Measurements from ENCODE around the gene JAML.

Gene JAML

DNA sequence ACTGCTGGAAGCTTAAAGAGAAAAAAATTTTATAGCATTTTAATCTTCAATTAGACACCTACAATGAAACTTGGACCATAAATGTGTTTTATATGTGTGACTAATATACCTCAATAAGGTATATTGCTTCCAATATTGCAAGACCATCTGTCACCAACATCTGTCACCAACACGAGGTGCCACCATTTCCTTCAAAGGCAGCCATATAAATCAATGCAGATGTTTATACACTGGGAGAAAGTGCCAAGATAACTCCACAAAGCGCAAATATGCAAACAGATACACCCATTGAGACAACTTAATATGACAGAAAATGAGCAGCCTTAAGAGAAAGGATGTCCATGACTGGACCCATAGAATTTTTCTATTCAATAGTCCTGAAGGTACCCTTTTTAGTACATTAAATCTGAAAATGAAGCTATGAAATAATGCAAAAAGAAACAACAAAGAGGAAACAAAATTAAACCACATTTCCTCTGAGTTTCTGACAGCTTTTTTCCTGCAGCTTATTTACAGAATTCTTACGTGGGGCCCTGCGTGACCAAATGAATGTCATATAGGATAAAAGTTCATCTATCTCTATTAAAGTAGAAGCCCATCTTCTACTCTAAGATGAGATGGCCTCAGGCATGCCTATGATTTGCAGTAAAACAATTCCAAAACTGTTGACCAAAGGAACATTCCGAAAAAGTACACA lies 14.8 kb upstream of the JAML start:
- DNase-seq, result no peak

DNA sequence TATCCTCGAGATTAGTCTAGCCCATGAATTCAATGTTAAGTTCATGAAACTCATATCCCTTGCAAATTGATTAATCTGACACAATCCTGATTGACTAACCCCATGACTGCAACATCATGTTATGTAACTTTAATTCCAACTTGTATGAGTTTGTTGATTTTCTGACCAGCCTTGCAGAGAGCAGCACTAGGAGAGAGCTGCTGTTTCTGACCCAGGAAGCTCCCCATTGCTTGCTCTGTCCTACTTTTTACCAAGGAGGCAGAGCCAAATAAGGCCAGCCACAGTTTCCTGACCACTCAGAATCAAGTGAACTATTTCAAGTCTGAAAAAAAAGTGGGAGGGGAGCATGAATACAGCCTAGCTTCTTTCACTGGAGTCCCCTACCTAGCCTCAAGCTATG lies 14.1 kb upstream of the JAML start:
- no peak for DNase-seq

DNA sequence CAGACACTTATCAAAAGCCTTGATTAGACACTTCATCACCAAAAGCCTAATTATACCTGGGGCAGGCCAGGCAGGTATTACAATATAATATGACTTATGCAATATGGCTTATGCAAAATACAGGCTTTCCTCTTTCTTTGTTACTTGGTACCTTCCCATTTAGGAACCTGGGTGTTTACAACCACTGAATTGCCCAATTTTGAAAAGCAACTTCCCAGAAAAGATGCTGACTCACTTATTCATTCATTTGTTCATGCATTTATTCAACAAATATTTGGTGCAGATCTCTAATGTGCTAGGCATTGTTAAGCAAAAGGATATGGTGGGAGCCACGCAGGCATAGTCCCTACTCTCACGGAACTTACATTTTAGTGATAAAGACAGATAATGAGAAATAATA lies 13.6 kb upstream of the JAML start:
- DNase-seq, result no peak

DNA sequence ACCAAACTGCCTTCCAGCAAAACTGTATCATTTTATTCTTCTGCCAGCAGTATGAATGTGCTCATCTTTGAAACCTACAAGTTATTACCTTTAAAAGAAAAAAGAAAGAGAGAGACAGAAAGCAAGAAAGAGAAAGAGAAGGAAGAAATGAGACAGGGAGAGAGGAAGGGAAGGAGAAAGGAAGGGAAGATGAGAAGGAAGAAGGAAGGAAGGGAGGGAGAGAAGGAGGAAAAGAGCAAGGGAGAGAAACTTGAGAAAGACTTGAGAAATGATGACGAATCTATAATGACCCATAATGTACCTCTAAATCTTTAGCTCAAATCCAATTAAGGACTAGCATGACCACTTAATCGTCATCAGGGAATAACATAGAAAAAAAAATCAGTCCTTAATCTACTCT lies 11.4 kb upstream of the JAML start:
- DNase-seq, result no peak

DNA sequence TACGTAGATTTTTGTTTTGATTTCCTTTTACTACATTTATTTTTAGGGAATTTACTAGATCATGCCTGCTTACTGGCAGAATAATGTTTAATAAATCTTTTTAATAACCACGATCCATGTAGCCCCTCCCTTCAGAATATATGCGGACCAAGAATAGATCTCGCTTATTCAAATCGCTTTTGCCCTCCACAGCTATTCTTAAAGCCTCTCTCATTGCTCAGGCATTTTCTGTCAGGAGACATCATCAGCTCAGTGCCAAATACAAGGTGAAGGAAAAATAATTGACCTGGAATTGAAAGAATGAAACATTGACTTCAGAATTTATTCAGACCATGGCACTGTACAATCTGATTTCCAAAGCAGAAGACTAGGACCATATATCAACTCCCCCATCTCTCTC lies 10.0 kb upstream of the JAML start:
- no peak for DNase-seq

DNA sequence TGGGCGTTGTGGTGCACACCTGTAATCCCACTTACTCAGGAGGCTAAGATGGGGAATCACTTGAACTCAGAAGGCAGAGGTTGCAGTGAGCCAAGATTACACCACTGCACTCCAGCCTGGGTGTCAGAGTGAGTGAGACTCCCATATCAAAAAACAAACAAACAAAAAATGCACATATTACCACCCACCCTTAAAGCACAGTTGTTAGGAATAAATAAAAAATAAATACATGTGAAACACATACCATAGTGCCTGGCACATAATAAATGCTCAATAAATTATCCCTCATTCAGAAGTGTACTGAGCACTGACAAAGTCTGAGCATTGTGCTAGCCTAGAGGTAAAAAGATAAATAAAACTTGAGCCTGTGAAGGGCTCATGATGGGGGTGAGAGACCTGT lies 9.0 kb upstream of the JAML start:
- DNase-seq, result no peak

DNA sequence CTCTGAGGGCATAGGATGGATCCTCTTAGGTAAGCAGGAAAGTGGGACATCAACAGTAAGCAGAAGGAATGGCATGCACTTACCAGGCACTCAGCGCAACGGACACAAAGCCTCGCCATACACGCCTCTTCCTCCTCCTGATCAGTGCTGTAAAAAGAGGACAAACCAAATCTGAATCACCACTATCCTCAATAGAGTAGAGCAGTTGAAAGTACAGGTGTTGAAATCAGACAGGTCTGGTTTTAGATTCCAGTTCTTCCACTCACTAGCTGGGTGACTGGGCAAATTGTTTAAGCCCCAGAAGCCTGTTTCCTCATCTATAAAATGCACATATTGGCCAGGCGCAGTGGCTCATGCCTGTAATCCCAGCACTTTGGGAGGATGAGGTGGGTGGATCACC lies 8.6 kb upstream of the JAML start:
- DNase-seq, result no peak

DNA sequence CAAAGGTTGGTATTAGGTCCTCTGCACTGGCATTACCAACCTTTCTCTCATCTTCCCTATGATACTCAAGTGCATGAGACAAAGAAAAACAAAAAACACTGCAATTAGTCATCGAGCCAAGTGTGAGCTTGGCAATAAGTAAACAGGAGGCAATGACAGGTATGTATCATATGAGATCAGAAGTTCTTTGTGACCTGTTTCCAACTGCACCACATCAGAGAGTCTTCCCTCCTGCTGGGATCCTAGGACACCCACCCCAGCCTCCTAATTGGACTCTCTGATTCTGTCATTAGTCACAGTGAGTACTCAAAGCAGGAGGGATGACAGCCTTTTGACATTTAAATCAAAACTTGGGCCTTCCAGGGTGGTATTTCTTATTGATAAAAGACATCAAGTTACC lies 7.8 kb upstream of the JAML start:
- no peak for DNase-seq

DNA sequence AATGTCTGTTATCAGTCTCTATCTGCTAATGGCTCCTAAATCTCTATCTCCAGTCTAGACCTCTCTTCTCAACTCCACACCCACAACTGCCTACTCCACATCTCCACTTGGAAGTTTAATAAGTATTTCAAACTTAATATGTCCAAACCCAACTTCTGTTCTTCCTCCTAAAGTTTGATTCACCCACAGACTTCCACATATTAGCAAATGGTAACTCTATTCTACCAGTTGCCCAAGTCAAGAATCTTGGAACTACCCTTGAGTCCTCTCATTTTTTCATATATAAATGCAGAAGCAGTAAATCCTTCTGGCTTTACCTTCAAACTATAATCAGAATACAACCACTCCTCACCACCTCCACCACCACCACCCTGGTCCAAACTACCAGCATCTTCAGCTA lies 6.7 kb upstream of the JAML start:
- no peak for DNase-seq

DNA sequence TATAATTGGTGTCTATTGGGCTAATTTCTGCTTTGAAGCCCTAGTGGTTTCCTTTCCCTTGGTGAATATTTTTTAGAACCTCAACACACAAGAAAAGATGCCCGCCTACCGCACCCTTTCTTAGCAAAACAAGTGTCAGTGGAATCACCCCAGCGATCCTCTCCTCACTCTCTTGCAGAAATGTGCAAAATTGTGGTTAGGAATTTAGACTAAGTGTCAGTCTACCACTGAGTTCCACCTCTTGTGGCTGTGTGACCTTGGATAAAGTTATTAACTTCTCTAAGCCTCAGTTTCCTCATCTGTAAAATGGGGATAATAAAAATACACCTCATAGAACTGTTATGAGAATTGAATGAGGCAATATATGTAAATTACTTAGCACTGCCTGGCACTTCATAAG lies 5.3 kb upstream of the JAML start:
- no peak for DNase-seq

DNA sequence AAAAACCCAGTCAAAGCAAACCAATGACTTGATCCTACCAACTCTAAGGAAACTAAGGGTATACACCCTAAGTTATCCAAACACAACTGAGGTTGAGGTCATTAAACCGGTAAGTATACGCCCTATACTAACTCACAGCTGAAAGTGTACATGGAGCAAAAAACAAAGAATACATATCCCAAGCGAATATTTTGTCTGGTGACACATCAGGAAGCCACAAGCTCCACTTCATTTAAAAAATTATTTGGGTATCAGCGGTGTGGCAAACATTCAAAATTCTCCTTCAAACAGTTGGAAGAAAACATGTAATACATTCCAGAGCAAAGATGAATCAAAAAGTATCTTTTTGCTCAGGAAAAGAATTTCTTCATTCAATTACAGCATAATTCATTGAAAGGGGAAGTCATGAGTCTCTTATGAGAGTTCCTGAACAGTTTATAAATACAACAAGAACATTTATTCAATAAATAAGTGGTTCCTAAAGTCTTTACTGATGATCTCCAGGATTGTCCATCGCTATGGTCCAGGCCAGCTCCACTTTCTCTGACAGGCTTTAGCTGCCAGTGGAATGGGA lies 4.5 kb upstream of the JAML start:
- DNase-seq, result no peak

DNA sequence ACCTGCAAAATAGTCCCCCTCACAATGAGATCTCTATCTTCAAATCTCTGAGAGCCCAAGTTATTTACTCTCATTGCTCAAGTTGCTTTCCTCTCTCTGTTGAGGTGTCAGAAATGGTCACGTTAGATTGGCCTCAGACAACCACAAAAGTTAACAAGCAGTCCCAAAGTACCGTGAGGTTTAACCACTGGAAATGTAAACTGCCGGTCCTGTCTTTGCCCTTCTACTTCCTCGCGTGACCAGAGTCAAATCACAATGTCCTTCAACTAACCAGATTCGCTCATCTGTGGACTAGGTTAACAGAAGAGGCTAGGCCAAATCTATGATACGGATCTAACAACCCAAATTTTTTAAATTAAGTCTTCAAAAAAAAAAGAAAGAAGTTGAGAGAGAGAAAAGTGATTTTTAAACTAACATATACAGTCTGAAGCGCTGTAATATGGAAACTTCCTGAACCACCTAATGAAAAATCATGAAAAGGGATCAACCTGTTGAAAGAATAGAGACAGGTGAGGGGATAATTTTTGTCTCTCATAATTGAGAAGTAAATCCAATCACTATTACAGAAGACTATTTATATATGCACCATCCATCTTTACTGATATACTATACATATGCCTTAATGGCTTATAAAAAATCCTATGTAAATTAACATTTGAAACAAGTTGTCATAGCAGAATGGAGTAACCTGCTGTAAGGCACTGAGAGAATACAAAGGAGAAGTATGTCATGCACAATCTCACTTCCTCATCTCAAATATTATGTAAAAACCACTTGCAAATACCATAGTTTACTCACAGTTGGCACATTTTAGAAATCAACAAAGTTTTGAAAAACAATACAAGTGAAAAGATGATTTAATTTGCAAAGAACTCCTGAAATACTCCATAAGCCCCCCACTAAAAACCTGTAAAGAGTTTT lies 3.3 kb upstream of the JAML start:
- DNase-seq, result no peak

DNA sequence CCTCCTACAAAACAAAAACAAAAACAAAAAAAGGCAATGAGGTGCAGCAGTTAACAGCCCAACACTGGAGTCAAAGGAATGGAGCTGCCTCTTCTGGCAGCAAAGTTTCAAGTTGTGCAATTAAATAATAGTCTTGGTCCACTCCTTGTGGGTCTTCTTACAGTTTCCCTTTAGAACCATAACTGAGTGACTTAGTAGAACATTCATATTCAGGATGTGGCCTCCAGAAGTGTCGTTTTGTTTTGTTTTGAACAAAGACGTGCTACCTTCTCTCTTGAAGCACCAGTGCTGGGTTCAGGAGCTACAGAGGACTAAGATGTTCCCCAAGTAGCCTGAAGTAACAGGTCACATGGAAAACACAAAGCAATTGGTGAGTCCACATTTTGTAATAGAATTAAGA lies 2.0 kb upstream of the JAML start:
- no peak for DNase-seq

DNA sequence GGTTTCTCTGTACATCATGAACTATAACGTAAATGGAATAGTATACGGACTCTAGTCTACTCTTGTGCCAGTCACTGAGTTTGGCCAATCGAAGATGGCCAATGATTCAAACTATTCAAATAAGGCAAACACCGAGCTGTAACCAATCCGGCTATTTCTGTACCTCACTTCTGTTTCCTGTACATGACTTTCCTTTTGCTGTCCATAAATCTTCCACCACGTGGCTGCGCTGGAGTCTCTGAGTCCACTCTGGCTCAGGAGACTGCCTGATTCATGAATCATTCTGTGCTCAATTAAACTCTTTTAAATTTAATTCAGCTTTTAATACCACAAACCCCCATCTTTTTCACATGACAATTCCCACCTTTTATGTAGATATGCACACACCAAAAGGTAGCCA lies 1.5 kb upstream of the JAML start:
- DNase-seq, result no peak

DNA sequence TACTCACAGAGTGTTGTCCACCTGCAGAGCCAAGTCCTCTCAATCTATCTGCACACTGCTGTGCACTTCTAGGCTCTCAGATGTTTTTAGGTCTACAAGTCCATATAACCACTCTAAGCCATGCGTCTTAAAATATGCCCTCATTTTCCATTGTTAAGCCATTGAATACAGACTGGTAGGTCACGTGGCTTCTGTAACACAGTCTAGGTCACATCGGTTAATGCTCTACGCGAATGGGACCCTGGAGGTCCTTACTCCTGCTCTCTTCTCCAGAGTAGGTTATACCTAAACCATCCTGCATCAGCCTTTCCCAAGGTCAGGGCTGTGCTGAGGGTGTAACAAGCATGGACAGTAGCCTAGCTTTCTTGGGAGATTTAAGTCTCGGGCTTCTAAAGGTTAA lies 819 bp downstream of the JAML start:
- no peak for DNase-seq

DNA sequence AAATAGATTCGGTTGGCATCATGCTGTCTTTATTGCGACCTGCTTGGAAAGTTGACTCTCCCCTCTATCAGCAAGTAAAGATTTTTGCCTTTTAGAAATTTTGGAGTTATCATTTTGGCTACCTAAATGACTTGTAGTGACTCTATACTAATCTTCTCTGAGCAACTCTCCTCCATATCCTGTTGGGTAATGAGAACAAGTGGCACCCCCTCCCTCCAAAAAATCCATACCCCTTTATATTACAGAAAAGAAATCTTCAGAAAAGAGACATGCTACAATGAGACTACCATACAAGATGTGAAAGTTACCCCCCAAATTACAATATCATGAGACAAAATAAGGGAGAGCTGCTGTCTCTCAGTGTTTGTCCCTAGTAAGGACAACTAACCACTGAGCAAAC lies 1.2 kb downstream of the JAML start:
- DNase-seq, result no peak

DNA sequence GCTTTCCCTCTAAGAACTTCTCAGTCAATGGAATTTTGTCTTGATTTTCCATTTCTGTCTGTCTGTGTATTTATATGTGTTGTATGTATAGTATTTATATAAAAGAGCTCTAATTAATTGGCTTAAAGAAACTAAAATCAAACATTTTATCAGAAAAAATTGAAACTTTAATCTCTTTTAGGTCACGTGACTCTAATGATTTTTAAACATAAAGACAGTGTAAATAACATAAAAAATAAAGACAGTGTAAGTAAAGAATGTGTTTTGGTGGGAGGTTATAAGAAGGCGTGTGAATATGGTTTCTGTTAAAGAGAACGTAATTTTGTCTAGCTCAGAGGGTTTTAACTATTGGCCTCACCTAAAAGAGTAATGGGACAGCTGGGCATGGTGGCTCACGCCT lies 2.4 kb downstream of the JAML start:
- DNase-seq, result no peak

DNA sequence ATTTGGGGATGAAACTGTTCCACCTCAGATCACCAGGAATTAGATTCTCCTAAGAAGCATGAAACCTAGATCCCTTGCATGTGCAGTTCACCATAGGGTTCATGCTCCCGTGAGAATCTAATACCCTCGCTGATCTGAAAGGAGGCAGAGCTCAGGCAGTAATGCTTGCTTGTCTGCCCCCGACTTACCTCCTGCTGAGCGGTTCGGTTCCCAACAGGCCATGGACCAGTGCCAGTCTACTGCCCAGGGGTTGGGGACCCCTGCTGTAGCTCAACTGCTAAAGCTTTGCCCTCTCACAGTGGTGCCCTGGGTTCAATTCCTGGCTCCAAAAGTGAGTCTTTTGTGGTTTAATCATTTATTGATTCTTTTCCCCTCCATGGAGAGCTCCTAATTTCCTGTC lies 3.4 kb downstream of the JAML start:
- DNase-seq, result no peak

DNA sequence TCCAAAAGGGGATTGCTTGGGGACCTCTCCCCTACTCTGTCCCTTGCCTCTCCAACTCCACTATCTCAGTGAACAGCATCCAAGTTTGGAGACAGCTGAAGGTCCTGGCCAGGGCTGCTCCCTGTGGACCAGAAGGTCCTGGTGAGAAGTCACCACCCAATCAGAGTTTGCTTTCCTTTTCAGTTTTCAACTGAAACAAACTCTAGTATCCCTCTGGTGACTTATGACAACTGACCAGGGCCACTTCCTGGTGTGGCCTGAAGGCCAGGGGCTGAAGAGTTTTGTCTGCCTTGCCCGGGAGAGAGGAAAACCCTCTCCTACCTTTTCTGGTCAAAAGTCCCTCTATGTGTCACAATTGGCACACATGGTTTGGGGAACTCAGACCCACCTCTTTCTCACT lies 5.1 kb downstream of the JAML start:
- DNase-seq, result no peak

DNA sequence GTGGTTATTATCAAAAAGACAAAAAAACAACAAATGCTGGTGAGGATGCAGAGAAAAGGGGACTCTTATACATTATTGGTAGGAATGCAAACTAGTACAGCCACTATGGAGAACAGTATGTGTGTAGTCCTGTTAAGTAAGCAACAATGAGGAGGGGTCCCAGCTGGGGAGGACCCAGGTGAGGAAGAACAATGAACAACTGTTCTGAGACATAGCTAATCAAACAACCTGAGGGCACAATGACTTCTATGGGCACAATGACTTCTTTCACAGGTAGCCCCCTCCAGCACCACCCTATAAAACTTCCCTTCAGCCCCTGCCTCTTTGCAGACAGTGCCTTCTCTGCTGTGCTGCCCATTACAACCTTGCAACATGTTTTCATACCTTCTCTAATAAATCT lies 5.6 kb downstream of the JAML start:
- DNase-seq, result no peak

DNA sequence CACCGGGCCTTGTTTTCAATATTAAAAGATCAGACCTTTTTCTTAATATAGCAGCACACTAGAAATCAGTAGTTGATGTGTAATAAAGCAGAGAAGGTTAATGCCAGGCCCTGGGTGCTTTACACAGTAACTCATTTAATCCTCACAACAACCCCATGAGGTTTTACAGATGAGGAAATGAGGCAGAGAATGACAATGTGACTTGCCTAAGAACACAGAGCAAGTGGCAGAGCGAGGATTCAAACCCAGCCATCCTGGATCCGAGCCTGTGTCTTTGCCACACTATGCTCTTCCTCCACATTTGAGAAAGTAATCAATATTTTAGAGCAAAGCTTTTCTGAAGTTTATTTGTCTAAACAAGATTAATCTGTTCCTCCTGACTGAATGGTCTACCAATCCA lies 7.2 kb downstream of the JAML start:
- no peak for DNase-seq

DNA sequence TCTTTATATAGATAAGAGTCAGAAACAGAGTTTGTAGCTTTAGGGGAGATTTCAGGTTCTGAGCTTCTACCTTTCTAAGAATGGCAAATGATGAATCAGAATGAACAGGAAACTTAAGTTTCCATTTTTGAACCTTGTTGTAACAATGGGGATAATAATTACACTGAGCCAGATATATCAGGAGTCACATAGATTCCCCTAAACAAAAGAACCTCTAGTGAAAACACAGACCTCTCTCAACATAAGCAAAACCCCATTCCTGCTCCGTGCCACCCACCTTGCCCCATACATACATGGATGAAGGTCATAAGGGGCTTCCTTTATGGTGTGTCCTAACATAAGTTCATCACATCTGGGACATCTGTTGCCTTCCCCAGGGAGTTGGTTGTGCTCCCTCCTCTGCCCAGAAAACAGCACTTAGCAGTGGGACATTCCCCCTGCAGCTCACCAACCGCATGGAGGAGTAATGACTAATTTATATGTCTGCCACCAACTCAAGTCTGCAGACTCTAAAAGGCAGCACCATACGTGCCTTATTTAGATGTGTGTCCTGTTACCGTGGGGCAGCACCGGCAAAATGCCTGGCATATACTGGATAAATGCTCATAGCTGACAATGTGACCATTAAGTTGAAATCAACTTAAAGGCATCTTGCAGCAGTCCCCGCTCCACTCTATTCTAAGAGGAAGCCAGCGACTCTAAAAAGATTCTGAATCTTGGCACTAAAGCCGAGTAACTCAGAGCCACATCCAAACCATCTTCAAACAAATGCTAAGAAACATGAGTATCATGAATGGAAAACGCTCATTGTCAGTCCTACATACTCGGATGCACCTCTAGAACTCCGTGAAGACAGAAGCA lies 8.0 kb downstream of the JAML start:
- no peak for DNase-seq

DNA sequence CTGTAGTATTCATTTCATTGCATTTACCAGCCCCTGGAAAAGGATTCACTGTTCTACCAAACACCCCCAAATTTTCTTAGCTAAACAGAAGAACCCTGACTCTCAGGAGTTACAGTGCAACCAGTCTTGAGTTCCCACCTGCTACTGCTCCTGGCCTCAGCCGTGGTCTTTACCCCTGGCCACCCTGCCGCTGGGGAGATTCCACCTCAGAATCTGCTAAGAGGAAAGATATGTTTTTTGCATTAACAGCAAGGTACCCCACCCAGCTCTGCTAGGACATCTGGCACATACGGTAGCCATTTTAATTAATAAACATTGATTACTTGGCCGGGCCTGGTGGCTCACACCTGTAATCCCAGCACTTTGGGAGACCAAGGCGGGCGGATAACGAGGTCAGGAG lies 9.0 kb downstream of the JAML start:
- no peak for DNase-seq
